ENCODE measurements around the gene TSC22D1.

- no peak for TF ChIP-seq EZH2 (IDR thresholded peaks at IDR 0.05; ENCODE audit: borderline replicate concordance, low read length)
- TF ChIP-seq, protein P1, sequence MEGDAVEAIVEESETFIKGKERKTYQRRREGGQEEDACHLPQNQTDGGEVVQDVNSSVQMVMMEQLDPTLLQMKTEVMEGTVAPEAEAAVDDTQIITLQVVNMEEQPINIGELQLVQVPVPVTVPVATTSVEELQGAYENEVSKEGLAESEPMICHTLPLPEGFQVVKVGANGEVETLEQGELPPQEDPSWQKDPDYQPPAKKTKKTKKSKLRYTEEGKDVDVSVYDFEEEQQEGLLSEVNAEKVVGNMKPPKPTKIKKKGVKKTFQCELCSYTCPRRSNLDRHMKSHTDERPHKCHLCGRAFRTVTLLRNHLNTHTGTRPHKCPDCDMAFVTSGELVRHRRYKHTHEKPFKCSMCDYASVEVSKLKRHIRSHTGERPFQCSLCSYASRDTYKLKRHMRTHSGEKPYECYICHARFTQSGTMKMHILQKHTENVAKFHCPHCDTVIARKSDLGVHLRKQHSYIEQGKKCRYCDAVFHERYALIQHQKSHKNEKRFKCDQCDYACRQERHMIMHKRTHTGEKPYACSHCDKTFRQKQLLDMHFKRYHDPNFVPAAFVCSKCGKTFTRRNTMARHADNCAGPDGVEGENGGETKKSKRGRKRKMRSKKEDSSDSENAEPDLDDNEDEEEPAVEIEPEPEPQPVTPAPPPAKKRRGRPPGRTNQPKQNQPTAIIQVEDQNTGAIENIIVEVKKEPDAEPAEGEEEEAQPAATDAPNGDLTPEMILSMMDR (conservative IDR thresholded peaks at IDR 0.05 in 1 of 2, IDR thresholded peaks at IDR 0.05 in 1 of 2; ENCODE audit: extremely low read depth in 1 of 2, insufficient read depth in 1 of 2, low read depth in 1 of 2, low read length in 2 of 2): no peak
These were observed 190.7 kb downstream of the TSC22D1 start for GRCh38 chr13:44385401-44385800.
